GM18867 (cell line): ENCODE measurements around the gene FAM120B.
A peak's percentile ranks its signal among the peaks of the same experiment; 100 is the strongest.

Experiments
- ATAC-seq: cut with Tn5 transposase; IDR thresholded peaks from one replicate; pipeline ENCODE4 v1.9.1; 2021; ENCODE audit warnings: mild to moderate bottlenecking, moderate library complexity; ENCODE audit not compliant: unreplicated experiment

FAM120B gene

GRCh38 chr6:170285482-170285881 lies 21.1 kb upstream of the FAM120B start:
- no peak for ATAC-seq

GRCh38 chr6:170286246-170286933 lies 20.2 kb upstream of the FAM120B start:
- ATAC-seq: no peak

- no peak for ATAC-seq
Measured at GRCh38 chr6:170286934-170287265, 19.7 kb upstream of the FAM120B start.

- no peak for ATAC-seq
Measured at GRCh38 chr6:170287371-170287876, 19.1 kb upstream of the FAM120B start.

- no peak for ATAC-seq
Measured at GRCh38 chr6:170288091-170288631, 18.4 kb upstream of the FAM120B start.

GRCh38 chr6:170288852-170289179 lies 17.7 kb upstream of the FAM120B start:
- ATAC-seq: no peak

GRCh38 chr6:170289180-170289931 lies 17.2 kb upstream of the FAM120B start:
- ATAC-seq: no peak

- no peak for ATAC-seq
Measured at GRCh38 chr6:170289951-170290295, 16.6 kb upstream of the FAM120B start.

- no peak for ATAC-seq
Measured at GRCh38 chr6:170290296-170291128, 16.0 kb upstream of the FAM120B start, which contains the start of gene DLL1. DLL1 (minus strand) TSS chr6:170291078; CDS start chr6:170290139, 939 bp downstream.

- peak; percentile 38 for ATAC-seq
Measured at GRCh38 chr6:170291271-170292110, 15.1 kb upstream of the FAM120B start.

GRCh38 chr6:170292111-170292406 lies 14.5 kb upstream of the FAM120B start:
- no peak for ATAC-seq

- ATAC-seq: no peak
Measured at GRCh38 chr6:170292407-170293158, 14.0 kb upstream of the FAM120B start.

- no peak for ATAC-seq
Measured at GRCh38 chr6:170293341-170294231, 13.0 kb upstream of the FAM120B start.

- no peak for ATAC-seq
Measured at GRCh38 chr6:170294298-170294730, 12.2 kb upstream of the FAM120B start.

- no peak for ATAC-seq
Measured at GRCh38 chr6:170294813-170295509, 11.6 kb upstream of the FAM120B start.

- ATAC-seq: peak; percentile 64
Measured at GRCh38 chr6:170295510-170296422, 10.8 kb upstream of the FAM120B start.

- no peak for ATAC-seq
Measured at GRCh38 chr6:170296423-170296745, 10.2 kb upstream of the FAM120B start.
